GM19397 (cell line): Measurements from ENCODE around the gene DOCK3.
"Not testable (repeated sequence)": the region's sequence is repeated elsewhere in the genome, so short reads cannot be mapped to it uniquely, and the experiment has no call there.

Experiments
- ATAC-seq: cut with Tn5 transposase; IDR thresholded peaks from one replicate; pipeline ENCODE4 v1.9.1; 2021; ENCODE audit warnings: mild to moderate bottlenecking, moderate library complexity; ENCODE audit not compliant: unreplicated experiment

DOCK3 gene

GRCh38 chr3:51092141-51092540, 417.4 kb downstream of the DOCK3 start:
- ATAC-seq: not testable (repeated sequence)

GRCh38 chr3:51094838-51095237, 420.1 kb downstream of the DOCK3 start:
- ATAC-seq: not testable (repeated sequence)

DNA sequence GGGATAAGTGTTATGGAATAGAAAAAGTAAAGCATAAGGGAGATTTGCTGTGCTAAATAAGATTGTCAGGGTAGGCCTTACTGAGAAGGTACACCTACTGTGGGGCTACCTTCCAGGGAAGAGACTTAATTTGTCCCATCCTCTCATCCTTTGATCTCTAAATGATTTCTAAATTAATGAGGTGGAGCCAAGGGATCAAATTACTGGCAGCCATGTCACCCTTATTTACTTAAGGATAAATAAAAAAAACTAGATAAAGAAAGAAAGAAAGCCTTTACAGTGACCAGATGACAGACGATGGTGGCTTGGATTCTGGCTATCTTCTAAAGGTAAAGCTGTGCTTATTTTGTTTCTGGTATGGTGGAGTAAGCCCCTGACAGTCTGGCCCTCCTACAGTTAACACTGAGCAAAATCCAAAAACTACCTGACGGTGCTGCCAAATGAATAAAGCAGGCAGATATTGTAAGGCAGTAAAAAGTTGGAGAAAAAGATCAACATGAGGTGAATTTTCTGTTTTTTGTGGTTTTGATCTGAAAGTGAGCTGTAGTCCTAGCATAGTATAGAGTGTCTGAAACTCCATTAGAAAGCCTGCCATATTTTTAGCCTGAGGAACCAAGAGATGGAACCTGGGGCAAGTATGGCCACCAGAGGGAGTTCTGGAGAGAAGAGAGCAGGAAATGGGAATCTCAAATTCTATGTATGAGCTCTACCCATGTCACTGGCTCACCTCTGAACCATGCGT, 425.2 kb downstream of the DOCK3 start:
- no peak for ATAC-seq

GRCh38 chr3:51100536-51100851, 425.8 kb downstream of the DOCK3 start:
- no peak for ATAC-seq

- no peak for ATAC-seq
Observed at GRCh38 chr3:51102396-51102795, 427.7 kb downstream of the DOCK3 start.

GRCh38 chr3:51106242-51106876, 431.6 kb downstream of the DOCK3 start:
- ATAC-seq: no peak

- ATAC-seq: no peak
Observed at GRCh38 chr3:51110586-51110985, 435.9 kb downstream of the DOCK3 start.

GRCh38 chr3:51122944-51123343, 448.2 kb downstream of the DOCK3 start:
- no peak for ATAC-seq

DNA sequence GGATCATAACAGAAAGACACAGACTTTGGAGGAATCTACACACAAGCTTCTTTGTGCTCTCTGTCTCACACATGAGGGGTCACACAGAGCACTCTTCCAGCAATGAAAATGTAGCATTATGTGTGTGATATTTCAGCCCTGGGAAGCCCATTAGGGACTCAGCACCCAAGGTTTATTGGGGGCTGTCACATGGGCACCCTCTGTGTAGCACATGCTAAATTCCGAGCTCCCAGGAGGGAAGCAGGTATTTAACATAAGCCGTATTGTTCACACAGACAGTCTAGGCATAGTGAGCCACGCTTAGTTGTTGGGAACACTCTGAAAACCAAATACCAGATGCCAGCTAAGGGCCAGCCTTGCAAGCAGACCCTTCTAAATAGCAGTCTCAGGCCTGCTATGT, 448.8 kb downstream of the DOCK3 start:
- ATAC-seq: no peak

- ATAC-seq: not testable (repeated sequence)
Observed at GRCh38 chr3:51131607-51132006, 456.9 kb downstream of the DOCK3 start.

- ATAC-seq: no peak
Observed at GRCh38 chr3:51137715-51138114, 463.0 kb downstream of the DOCK3 start.

DNA sequence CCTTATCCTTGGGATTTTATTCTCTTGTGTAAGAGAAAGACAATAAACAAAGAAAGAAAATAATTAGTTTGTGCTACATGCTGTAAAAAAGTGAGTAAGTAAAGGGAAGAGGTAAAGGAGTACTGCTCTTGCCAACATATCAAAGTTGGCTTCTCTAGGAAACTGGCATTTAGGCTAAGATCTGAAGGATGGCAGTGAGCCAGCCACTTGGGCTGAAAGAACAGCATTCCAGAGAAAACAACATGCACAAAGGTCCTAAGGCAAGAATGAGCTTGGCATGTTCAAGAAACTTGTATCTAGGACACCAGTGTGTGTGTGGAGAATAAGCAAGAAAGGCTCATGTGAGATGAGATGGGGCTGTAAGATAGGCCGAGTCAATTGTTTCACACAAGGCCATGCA, 464.9 kb downstream of the DOCK3 start:
- no peak for ATAC-seq

DNA sequence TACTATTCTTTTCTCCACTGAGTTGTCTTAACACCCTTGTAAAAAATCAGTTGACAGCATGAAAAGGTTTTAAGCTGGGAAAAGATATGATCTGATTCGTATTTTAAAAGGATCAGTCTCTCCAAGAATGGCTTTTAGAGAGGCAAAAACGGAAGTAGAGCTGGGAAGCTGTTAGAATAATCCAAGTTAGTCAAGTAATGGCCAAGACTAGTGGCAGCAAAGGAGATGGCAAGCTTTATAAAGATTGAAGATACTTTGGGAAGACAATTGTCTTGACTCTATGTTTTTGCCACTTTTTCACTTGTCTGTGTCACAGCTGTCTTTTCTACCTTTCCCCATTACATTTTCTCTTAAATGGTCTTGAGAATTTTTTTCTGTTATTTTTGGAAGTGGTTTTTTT, 466.8 kb downstream of the DOCK3 start:
- ATAC-seq: no peak

DNA sequence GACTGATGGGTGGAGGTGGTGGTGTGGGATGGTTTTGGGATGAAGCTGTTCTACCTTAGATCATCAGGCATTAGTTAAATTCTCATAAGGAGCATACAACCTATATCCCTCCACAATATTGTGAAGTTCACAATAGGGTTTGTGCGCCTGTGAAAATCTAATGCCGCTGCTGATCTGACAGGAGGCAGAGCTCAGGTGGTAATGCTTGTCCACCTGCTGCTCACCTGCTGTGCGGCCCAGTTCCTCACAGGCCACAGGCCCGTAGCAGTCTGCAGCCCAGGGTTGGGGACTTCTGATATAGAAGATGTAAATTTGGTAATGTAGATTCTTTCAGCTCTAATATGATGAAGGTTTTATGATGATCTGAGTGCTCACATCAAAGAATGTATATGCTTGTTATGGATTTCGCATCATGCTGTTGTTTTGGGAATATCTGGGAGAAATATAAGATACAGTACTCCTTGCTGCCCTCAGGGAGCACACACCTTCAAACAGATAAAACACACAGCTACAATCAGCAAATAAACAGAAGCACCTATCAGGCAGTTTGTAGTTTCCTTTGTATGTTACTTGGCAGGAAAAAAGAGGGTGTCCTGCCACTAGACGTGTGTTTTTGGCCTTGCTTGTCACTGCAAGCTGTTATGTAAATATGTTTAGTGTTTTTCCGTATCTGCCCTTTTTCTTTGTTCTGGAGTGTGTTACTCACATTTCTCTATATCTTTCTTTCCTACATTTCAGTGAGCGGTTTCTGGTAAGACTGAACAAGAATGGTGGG, 471.3 kb downstream of the DOCK3 start:
- ATAC-seq: no peak

DNA sequence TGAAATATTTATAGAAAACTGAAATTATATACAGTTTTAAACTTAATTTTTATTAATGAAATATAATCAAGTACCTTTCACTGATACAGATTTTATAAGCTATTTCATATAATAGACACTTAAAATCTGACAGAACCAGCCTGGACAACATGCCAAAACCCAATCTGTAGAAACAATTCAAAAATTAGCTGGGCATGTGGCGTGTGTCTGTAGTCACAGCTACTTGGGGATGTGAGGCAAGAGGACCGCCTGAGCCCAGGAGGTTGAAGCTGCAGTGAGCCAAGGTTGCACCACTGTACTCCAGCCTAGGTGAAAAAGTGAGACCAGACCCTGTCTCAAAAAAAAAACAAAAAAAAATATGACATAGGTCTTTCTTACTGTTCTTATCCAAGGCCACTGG, 472.1 kb downstream of the DOCK3 start:
- ATAC-seq: no peak

DNA sequence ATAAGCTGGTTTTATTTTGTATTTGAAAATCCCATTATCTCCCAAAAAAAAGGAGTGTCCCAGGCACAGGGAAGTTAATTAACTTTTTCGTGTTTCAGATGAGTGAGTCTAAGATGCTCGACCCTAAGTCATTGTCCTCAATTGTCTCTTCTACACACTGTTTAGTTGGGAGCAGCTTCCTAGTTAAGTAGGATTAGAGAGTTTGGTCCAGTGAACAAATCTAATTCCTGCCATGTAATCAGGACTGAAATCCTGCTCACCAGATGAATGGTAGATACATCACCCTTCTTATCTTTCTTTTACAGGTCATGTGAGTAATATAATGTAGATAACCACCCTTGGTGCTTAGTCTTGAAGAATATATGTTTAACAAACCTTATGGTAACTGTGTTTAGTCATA, 481.4 kb downstream of the DOCK3 start:
- no peak for ATAC-seq

DNA sequence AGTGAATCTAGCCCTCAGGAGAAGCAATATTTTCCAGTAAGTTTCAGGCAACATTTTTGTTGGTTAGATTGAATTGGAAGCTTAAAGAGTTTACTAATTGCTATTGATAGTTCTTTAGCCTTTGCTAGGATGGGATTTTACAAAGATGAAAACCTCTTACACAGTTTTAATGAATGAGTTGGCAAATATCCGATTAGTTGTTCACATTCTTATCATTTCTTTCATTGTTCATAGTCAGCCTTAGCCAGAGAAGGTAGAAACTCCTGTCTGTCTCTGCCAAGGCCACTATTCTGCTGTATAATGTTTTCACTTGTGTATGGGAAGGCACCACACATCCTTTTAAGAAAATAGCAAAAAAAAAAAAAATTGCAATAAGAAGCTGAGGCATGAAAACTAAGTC, 488.3 kb downstream of the DOCK3 start:
- no peak for ATAC-seq

- ATAC-seq: no peak
Observed at GRCh38 chr3:51173518-51174271, 499.0 kb downstream of the DOCK3 start.

- no peak for ATAC-seq
Observed at GRCh38 chr3:51176923-51177322, 502.2 kb downstream of the DOCK3 start.

DNA sequence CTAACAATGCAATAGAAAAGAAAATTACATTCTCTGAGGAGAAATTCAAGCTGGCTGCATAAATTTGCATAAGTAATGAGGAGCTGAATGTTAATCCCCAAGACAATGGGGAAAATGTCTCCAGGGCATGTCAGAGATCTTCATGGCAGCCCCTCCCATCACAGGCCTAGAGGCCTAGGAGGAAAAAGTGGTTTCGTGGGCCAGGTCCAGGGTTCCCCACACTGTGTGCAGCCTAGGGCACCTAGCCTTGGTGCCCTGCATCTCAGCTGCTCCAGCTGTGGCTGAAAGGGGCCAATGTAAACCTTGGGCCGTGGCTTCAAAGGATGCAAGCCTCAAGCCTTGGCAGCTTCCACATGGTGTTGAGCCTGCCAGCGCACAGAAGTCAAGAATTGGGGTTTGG, 511.7 kb downstream of the DOCK3 start:
- not testable (repeated sequence) for ATAC-seq

DNA sequence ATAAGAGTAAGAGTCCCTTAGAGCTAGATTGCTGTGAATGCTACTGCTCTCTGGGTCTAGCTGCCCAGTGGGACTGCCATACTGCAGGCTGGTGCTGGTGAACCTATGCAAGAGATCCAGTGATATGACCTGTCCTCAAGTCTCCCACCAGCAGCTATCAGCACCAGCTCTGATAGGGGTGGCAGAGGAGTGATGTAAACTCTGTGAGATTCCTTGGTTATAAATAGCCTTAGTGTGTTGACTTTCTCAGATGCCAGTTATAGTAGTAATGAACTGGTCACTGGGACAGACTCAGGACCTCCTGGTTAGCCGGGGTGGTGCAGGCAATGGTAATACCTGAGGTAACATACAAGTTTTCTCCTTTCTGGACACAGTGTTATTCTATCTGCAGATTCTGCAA, 515.5 kb downstream of the DOCK3 start:
- ATAC-seq: no peak
